ENCODE measurements around the gene RABGAP1L.

The RABGAP1L gene

DNA sequence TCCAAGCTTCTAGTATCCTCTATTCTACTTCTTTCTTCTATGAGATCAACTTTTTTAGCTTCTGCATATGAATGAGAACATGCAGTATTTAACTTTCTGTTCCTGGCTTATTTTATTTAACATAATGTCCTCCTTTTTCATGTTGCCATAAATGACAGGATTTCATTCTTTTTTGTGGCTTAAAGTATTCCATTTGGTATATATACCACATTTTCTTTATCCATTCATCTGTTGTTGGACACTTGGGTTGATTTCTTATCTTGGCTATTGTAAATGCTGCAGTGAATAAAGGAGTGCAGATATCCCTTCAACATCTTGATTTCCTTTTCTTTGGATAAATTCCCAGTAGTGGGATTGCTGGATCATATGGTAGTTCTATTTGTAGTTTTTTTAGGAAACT lies 498.1 kb downstream of the RABGAP1L start:
- DNase-seq (ENCODE audit: low read depth) = no peak
- no peak for TF ChIP-seq MAX (IDR thresholded peaks at IDR 0.05; ENCODE audit: low read depth, low read length)
- TF ChIP-seq, protein P1, sequence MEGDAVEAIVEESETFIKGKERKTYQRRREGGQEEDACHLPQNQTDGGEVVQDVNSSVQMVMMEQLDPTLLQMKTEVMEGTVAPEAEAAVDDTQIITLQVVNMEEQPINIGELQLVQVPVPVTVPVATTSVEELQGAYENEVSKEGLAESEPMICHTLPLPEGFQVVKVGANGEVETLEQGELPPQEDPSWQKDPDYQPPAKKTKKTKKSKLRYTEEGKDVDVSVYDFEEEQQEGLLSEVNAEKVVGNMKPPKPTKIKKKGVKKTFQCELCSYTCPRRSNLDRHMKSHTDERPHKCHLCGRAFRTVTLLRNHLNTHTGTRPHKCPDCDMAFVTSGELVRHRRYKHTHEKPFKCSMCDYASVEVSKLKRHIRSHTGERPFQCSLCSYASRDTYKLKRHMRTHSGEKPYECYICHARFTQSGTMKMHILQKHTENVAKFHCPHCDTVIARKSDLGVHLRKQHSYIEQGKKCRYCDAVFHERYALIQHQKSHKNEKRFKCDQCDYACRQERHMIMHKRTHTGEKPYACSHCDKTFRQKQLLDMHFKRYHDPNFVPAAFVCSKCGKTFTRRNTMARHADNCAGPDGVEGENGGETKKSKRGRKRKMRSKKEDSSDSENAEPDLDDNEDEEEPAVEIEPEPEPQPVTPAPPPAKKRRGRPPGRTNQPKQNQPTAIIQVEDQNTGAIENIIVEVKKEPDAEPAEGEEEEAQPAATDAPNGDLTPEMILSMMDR (IDR thresholded peaks at IDR 0.05; ENCODE audit: low read depth, low read length) = no peak
- H3K4me3 ChIP-seq (ENCODE audit: low read depth, low read length) = no peak overlapping the region

- no peak for TF ChIP-seq MYC (IDR thresholded peaks at IDR 0.05; ENCODE audit: low read depth, low read length)
- TF ChIP-seq MAX (IDR thresholded peaks at IDR 0.05; ENCODE audit: low read depth, low read length) = no peak
- TF ChIP-seq POLR2A (IDR thresholded peaks at IDR 0.05; ENCODE audit: extremely low read depth, insufficient read length) = no peak
- TF ChIP-seq, protein P1 (IDR thresholded peaks at IDR 0.05; ENCODE audit: low read depth, low read length) = no peak
- no peak for DNase-seq (ENCODE audit: low read depth)
- no peak overlapping the region for H3K4me3 ChIP-seq (ENCODE audit: low read depth, low read length)
Measured at GRCh38 chr1:174657893-174658292, 498.6 kb downstream of the RABGAP1L start.

- TF ChIP-seq MYC (IDR thresholded peaks at IDR 0.05; ENCODE audit: low read depth, low read length) (no peak), MAX (IDR thresholded peaks at IDR 0.05; ENCODE audit: low read depth, low read length) (no peak), POLR2A (IDR thresholded peaks at IDR 0.05; ENCODE audit: extremely low read depth, insufficient read length) (no peak)
- TF ChIP-seq, protein P1 (IDR thresholded peaks at IDR 0.05; ENCODE audit: low read depth, low read length) = no peak
- DNase-seq (ENCODE audit: low read depth) = no peak
- H3K4me3 ChIP-seq (ENCODE audit: low read depth, low read length) = no peak overlapping the region
Measured at GRCh38 chr1:174659823-174660222, 500.5 kb downstream of the RABGAP1L start.

- no peak overlapping the region for H3K4me3 ChIP-seq (ENCODE audit: low read depth, low read length)
- no peak for DNase-seq (ENCODE audit: low read depth)
- TF ChIP-seq POLR2A (IDR thresholded peaks at IDR 0.05; ENCODE audit: extremely low read depth, insufficient read length) (no peak), MYC (IDR thresholded peaks at IDR 0.05; ENCODE audit: low read depth, low read length) (no peak), MAX (IDR thresholded peaks at IDR 0.05; ENCODE audit: low read depth, low read length) (no peak)
- TF ChIP-seq, protein P1 (IDR thresholded peaks at IDR 0.05; ENCODE audit: low read depth, low read length) = no peak
Measured at GRCh38 chr1:174660476-174660875, 501.2 kb downstream of the RABGAP1L start.

- H3K4me3 ChIP-seq (ENCODE audit: low read depth, low read length) = no peak overlapping the region
- no peak for DNase-seq (ENCODE audit: low read depth)
- TF ChIP-seq POLR2A (IDR thresholded peaks at IDR 0.05; ENCODE audit: extremely low read depth, insufficient read length) = no peak
- TF ChIP-seq, protein P1 (IDR thresholded peaks at IDR 0.05; ENCODE audit: low read depth, low read length) = no peak
- no peak for TF ChIP-seq MAX (IDR thresholded peaks at IDR 0.05; ENCODE audit: low read depth, low read length)
- TF ChIP-seq MYC (IDR thresholded peaks at IDR 0.05; ENCODE audit: low read depth, low read length) = no peak
Measured at GRCh38 chr1:174663358-174663757, 504.0 kb downstream of the RABGAP1L start.

DNA sequence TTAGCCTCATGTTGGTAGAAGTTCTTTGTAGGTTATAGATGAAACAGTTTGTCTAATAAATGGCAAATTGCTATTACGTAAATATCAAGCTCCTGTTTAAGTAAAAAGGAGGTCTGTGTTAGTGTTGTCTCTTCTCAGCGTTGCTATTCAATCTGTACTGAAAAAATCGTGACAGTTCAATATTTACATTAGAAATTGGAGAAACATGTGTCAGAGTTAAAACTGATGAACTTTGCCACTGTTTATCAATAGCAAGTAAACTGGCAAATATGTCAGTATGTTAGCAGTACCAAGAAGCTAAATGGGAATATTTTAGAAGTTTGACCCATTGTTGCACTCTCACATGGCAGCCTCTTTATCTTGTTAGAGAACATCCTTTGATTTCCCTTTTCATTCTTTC lies 506.9 kb downstream of the RABGAP1L start:
- no peak for DNase-seq (ENCODE audit: low read depth)
- TF ChIP-seq MYC (IDR thresholded peaks at IDR 0.05; ENCODE audit: low read depth, low read length) = no peak
- TF ChIP-seq MAX (IDR thresholded peaks at IDR 0.05; ENCODE audit: low read depth, low read length) = no peak
- TF ChIP-seq, protein P1 (IDR thresholded peaks at IDR 0.05; ENCODE audit: low read depth, low read length) = no peak
- no peak for TF ChIP-seq POLR2A (IDR thresholded peaks at IDR 0.05; ENCODE audit: extremely low read depth, insufficient read length)

More for the DNA sequence above, 506.9 kb downstream of the RABGAP1L start:
- H3K4me3 ChIP-seq (ENCODE audit: low read depth, low read length) = no peak overlapping the region
